GM10248 (cell line): ENCODE measurements around the gene PXYLP1.
"Not testable (repeated sequence)": the region's sequence is repeated elsewhere in the genome, so short reads cannot be mapped to it uniquely, and the experiment has no call there.

Experiments used
- CTCF ChIA-PET: fragments of 300-600 bp; sonication (Branson Sonifier 250); formaldehyde crosslinking; extraction: SDS; loops from one replicate; lab custom pipeline; 2021; ENCODE audit warnings: antibody characterized with exemption; lab: Yijun Ruan, JAX
- POLR2A ChIA-PET: fragments of 350-650 bp; sonication (Branson Sonifier 250); formaldehyde crosslinking; extraction: SDS; loops from one replicate; lab custom pipeline; 2020; ENCODE audit warnings: antibody characterized with exemption; lab: Yijun Ruan, JAX
- DNase-seq: peaks from one replicate; pipeline ENCODE4 v3.0.0; 2012; ENCODE audit errors: extremely low spot score
- CTCF ChIP-seq: IDR thresholded peaks from 2 replicates; pipeline ENCODE4 v1.5.1; 2012; ENCODE audit warnings: mild to moderate bottlenecking, low read depth; ENCODE audit errors: extremely low read depth, missing control alignments, control extremely low read depth

Gene PXYLP1

DNA sequence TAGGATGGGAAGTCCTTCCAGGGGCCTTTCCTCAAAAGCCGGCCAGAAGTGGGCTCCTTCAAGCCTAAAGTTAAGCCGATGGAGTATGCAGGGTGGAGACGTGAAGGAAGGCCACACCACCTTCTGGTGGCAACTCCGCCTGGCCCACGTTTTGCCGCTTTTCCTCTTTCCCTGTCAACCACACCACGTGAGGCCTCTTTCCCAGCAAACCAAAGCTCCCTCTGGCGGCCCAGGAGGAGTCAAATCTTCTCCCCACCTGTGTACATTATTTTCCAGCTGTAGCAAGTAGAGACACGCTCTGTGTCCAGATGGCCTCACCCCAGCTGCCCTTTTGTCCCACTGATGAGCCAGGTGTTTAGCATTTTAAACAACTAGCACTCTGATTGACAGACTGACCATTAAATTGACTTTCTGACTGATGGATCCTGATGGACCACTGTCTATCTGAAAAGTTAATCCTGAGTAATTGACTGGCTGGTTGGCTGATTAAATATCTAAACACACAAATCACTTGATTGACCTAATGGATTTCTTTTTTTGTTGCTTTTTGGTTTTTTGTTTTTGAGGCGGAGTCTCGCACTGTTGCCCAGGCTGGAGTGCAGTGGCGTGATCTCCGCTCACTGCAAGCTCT is 77.1 kb downstream of the PXYLP1 start:
- CTCF ChIA-PET, result interaction anchor here (0.8 to 17.7 kb wide), 15 partner anchors 10 to 253 kb away, joined by 3 to 398 read pairs (median 4); partner anchors contain the start of gene PXYLP1

GRCh38 chr3:141311170-141311495 is 79.5 kb downstream of the PXYLP1 start:
- CTCF ChIA-PET, result interaction anchor here (0.6 to 17.7 kb wide), 36 partner anchors 8 to 252 kb away, joined by 3 to 398 read pairs (median 8); partner anchors contain the start of genes PXYLP1 and ZBTB38
- DNase-seq, result no peak
- POLR2A ChIA-PET, result interaction anchor here (0.8 kb wide), 1 partner anchor 126 kb away, joined by 4 read pairs; no protein-coding TSS in a partner anchor
- TF ChIP-seq CTCF, result no peak

More for the DNA sequence above, 77.1 kb downstream of the PXYLP1 start:
- DNase-seq, result no peak
- TF ChIP-seq CTCF, result peak; percentile 37
- POLR2A ChIA-PET, result no interaction called here

DNA sequence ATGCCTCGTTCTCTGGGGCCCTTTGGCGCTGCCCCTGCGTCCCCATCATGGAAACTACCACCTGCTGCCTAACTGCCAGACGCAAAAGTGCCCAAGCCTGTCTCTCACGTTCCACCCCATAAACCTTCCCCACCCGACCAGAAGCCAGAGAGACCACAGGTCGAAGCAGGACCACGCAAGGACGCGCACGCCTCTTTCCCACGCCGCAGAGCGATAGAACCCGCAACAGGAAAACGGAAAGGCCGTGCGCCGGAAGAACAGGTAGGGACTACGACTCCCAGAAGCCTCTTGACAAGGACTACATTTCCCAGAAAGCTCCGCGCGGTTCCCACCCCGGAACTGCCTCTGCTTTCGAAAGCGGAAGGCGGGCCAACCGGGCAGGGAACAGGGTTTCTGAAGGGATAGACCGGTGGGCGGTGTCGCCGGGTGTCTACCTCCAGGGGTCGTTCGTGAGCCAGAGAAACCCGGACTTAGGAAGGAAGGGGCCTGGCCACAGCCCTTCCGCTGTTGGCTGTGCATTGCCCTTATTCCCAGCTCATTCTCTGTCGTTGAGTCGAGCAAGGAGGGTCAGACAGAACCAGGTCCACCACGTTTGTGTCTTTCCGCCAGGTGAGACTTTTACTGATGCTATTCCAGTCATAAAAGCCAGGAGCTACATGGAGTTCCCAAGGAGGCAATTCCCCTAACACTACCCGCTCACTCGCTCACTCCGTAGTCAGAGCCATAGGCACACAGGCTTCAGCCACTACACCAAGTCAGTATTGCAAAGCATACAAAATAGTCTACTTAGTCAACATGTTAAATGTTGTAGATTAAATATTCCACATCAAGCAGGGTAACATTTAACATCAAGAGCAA is 80.1 kb downstream of the PXYLP1 start:
- peak; percentile 88 for TF ChIP-seq CTCF

GRCh38 chr3:141312354-141313092 is 80.9 kb downstream of the PXYLP1 start:
- ChIA-PET CTCF (interaction anchor here (0.7 to 17.7 kb wide), 44 partner anchors 9 to 251 kb away, joined by 3 to 398 read pairs (median 6); partner anchors contain the start of genes PXYLP1 and ZBTB38), POLR2A (no interaction called here)
- no peak for DNase-seq
- TF ChIP-seq CTCF, result no peak

More for the DNA sequence above, 80.1 kb downstream of the PXYLP1 start:
- peak; percentile 98 for DNase-seq
- ChIA-PET POLR2A (interaction anchor here (0.8 kb wide), 1 partner anchor 125 kb away, joined by 4 read pairs; no protein-coding TSS in a partner anchor), CTCF (interaction anchor here (0.6 to 17.7 kb wide), 44 partner anchors 9 to 252 kb away, joined by 3 to 398 read pairs (median 6); partner anchors contain the start of genes PXYLP1 and ZBTB38)

DNA sequence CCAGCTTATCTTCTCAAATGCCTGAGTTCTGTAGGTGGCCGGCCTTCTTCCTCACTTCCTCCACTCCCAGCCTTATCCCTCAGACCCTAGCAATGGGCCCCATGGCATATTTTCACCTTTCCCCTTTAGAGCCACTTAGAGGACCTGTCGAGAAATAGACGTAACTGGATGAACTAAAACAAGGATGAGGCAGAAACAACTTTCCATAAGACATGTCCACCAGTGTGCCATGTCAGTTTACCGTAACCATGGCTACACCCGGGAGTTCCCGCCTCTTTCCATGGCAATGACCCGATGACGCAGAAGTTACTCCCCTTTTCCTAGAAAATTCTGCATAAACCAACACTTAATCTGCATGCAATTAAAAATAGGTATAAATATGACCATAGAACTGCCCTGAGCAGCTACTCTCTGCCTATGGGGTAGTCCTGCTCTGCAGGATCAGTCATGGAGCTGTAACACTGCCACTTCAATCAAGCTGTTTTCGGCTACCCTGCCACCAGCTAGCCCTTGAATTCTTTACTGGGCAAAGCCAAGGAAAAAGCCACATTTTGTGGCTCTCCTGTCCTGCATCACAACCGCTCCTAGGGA is 81.6 kb downstream of the PXYLP1 start:
- ChIA-PET CTCF (interaction anchor here (0.8 to 17.7 kb wide), 17 partner anchors 9 to 247 kb away, joined by 3 to 398 read pairs (median 15); partner anchors contain the start of gene PXYLP1), POLR2A (interaction anchor here (0.6 kb wide), 1 partner anchor 104 kb away, joined by 3 read pairs; no protein-coding TSS in a partner anchor)
- no peak for DNase-seq
- TF ChIP-seq CTCF, result no peak

GRCh38 chr3:141314415-141314814 is 82.8 kb downstream of the PXYLP1 start:
- CTCF ChIA-PET, result interaction anchor here (1.3 to 17.7 kb wide), 11 partner anchors 8 to 143 kb away, joined by 3 to 398 read pairs (median 7); no protein-coding TSS in a partner anchor
- DNase-seq, POLR2A ChIA-PET: not testable (repeated sequence)
